HG02571 (cell line): ENCODE measurements around the gene HOXC5.
"Not testable (repeated sequence)": the region's sequence is repeated elsewhere in the genome, so short reads cannot be mapped to it uniquely, and the experiment has no call there.

Source experiments
- ATAC-seq: cut with Tn5 transposase; IDR thresholded peaks from one replicate; pipeline ENCODE4 v1.9.1; 2021; ENCODE audit warnings: mild to moderate bottlenecking, moderate library complexity; ENCODE audit not compliant: unreplicated experiment

Gene HOXC5

GRCh38 chr12:54032086-54032619 is 697 bp upstream of the HOXC5 start:
- ATAC-seq = no peak

DNA sequence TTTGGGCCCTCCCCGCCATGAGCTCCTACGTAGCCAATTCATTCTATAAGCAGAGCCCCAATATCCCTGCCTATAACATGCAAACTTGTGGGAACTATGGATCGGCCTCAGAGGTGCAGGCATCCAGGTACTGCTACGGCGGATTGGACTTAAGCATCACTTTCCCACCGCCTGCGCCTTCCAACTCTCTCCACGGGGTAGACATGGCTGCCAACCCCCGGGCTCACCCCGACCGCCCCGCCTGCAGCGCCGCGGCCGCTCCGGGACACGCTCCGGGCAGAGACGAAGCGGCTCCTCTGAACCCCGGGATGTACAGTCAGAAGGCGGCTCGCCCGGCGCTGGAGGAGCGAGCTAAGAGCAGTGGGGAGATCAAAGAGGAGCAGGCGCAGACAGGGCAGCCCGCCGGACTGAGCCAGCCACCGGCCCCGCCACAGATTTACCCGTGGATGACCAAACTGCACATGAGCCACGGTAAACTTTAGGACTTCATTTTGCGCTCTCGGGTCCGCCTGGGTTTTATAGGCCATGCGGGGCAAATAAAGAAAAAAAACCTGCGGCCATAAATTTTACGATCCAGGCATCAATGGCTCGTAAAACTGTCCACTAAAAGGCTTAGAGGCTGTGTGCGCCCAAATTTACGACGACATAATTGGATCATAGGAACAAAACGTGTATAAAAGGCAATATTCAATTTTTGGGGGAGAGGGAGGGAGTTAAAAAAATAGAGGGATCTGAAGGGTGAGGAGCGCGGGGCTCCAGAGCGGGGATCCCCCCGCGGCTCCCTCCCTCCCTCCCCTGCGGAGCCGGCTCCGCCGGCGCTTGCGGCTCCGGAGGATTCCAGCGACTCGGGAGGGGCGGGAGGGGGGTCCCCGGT is 493 bp downstream of the HOXC5 start:
- no peak for ATAC-seq

GRCh38 chr12:54033980-54034784 is 1.3 kb downstream of the HOXC5 start:
- no peak for ATAC-seq

GRCh38 chr12:54034785-54035310 is 2.0 kb downstream of the HOXC5 start:
- no peak for ATAC-seq

- ATAC-seq = no peak
Observed at GRCh38 chr12:54035568-54036264, 2.9 kb downstream of the HOXC5 start.

- ATAC-seq = no peak
Observed at GRCh38 chr12:54036620-54037359, 3.9 kb downstream of the HOXC5 start.

- no peak for ATAC-seq
Observed at GRCh38 chr12:54037360-54038283, 4.8 kb downstream of the HOXC5 start.

DNA sequence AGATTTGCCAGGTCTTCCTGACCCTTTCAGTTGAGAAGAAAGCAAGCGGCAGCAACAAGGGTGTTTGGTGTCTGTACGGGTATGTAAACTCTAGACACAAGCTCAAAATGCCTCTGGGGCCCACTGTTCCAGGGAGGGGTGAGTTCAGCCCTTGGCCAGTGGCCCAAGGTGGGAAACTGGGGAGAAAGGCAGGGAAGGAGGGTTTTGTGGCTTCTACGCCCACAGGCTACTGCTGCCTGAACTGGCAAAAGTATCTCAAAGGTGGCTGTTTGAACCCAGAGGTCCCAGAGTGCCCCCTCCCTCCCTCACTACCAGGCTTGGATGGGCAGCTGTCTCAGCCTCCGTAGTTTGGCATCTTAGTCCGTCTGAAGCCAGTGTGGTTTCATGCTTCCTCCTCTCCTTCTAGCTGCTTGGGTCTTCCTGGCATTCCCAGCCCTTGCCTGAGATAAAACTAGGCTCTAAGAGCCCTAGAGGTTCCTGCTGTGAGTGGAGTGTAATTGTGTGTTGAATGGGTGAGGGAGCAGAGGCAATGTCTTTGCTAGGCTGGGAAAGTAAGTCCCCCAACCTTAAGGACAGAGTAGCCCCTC is 5.5 kb downstream of the HOXC5 start:
- no peak for ATAC-seq

DNA sequence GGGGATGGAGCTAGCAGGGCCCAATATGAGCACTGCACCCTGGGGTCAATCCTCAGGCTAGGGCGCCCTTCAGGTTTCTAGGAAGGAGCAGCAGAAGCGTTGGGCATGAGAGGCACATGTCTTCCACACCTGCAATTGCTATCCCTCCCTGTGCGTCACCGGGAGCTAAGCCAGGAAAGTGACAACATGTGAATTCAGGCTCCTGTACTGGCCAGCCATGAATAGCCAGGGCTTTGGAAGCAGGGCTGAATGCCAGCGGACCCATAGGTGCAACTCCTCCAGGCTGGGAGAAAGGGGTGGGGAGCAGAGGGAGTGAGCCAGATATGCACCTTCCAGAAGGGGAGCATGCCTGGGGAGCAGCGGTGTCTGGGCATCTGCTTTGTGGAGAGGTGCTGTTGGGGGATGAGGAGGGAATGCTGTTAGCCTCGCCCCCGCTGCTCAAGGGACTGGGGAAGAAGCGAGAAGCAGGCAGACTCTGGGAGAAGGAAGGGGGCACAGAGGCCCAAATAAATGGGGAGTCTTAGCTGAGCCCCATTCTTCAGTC is 6.1 kb downstream of the HOXC5 start:
- no peak for ATAC-seq

DNA sequence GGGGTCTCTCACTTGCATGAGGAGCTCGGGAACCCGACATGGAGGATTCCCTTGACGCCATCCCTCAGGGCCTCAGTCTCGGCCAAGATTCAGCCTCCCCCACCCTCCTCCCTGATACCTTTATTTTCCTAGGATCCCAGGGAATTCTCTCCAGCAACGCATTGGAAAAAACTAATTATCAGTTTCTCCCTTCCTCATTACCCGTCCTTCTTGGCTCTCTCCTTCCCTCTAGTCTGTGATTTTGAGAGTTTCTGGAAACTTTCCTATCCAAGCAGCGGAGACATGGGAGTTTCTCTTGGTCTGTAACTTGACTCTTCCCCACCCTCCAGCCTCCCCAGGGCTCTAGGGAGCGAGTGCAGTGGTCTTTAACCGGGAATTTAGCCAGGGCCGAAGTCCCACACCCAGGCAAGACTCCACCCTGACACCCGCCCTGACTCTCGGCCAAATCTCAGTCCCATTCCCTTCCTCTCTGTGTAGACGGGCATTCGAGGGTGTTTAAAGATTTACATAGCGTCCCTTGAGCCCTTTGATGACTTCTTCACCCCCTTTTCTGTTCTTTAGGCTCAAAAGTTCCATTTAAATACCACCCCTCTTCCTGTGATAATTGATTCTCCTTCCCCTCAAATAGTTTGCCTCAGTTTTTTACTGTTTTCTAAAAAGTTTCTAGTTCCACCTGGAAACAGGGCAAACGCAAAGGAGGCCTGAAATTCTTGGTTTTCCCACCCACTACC is 6.7 kb downstream of the HOXC5 start:
- ATAC-seq = no peak

- ATAC-seq = no peak
Observed at GRCh38 chr12:54040148-54040494, 7.3 kb downstream of the HOXC5 start.

DNA sequence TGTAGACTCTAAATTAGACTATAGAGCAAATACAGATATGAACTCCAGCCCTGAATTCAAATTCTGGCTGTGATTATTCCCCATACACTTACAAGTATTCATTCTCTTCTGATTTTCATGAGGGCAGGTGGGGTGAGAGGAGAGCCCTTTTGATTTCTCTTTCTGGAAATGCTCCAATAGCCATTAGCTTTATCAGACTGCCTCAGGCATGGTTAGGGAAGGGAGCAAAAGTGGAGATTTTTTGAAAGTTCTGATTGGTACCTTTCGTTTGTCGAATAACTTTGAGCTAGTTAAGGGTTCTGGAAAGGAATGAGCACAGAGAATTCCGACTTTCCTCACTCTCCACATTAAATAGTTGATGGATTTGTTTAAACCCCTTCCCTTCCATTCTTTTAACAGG is 7.8 kb downstream of the HOXC5 start:
- ATAC-seq = no peak

- no peak for ATAC-seq
Observed at GRCh38 chr12:54041097-54041690, 8.3 kb downstream of the HOXC5 start.

DNA sequence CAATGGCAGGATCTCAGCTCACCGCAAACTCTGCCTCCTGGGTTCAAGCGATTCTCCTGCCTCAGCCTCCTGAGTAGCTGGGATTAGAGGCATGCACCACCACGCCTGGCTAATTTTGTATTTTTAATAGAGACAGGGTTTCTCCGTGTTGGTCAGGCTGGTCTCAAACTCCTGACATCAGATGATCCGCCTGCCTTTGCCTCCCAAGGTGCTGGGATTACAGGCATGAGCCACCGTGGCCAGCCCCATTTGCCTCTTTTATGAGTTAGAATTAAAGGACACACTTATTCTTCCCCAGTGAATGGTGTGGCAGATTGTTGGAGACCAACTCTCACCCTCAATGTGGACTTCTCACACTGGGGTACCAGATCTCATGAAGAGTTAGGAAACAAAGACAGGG is 9.2 kb downstream of the HOXC5 start:
- ATAC-seq = not testable (repeated sequence)

GRCh38 chr12:54042970-54043853 is 10.4 kb downstream of the HOXC5 start:
- ATAC-seq = no peak

- no peak for ATAC-seq
Observed at GRCh38 chr12:54044425-54045103, 11.7 kb downstream of the HOXC5 start.
